Testis (tissue), 3 donors: ENCODE data around the gene TMEM31. TPM values are rescaled to one million over a fixed set of nuclear protein-coding genes. Genes with fewer than 3 reads are reported as not detected.

ENCODE experiments used
- DNase-seq: peaks from one replicate; pipeline ENCODE4 v3.0.0-alpha.2; 2019
- H3K27ac ChIP-seq, 2 donors: fragments of 200-600 bp; sonication (generic); one replicate each; pipeline ENCODE4 v1.5.1; 2019
- H3K27me3 ChIP-seq: fragments of 200-600 bp; sonication (generic); one replicate; pipeline ENCODE4 v1.5.1; 2019
- H3K36me3 ChIP-seq: fragments of 200-600 bp; sonication (generic); one replicate; pipeline ENCODE4 v1.5.1; 2017; ENCODE audit warnings: low read depth; ENCODE audit errors: missing control alignments
- H3K4me1 ChIP-seq: fragments of 200-600 bp; sonication (generic); one replicate; pipeline ENCODE4 v1.5.1; 2019
- H3K4me3 ChIP-seq, 2 donors: fragments of 200-600 bp; sonication (generic); one replicate each; pipeline ENCODE4 v1.5.1; 2017 to 2019
- H3K9me3 ChIP-seq: fragments of 200-600 bp; sonication (generic); one replicate; pipeline ENCODE4 v1.5.1; 2017
- CTCF ChIP-seq, 3 experiments: fragments of 450-650 bp in 2 of 3; fragments of 200-600 bp in 1 of 3; sonication (generic) in 1 of 3; IDR thresholded peaks; one replicate each; pipeline ENCODE4 v1.5.1; 2016 to 2019; ENCODE audit warnings: antibody characterized with exemption in 3 of 3, mild to moderate bottlenecking in 2 of 3, moderate library complexity in 1 of 3
- POLR2A ChIP-seq: fragments of 450-650 bp; IDR thresholded peaks from one replicate; pipeline ENCODE4 v1.6.1; 2017; ENCODE audit warnings: antibody characterized with exemption, mild to moderate bottlenecking, moderate library complexity
- WGBS, 2 donors: methylation state at CpG; one replicate each; pipeline ENCODE4 v1.1.5; 2018; 5-methylcytosine and 5-hydroxymethylcytosine counted together
- intact Hi-C: fragments of 100-400 bp; cut with DNase I; formaldehyde crosslinking; loops from one replicate; pipeline ENCODE4 v1.15.1; 2023; ENCODE audit warnings: low total_unique reads
- polyA plus RNA-seq: library from polyadenylated mRNA; stranded (reverse); fragments of 350-450 nt; fragmentation: Illumina TruSeq; extraction: RNeasy Lipid Tissue Mini Kit (QIAGEN cat#74804); gene quantifications from one replicate; pipeline ENCODE4 v1.2.3, GENCODE V29; 2014; ENCODE audit warnings: low read depth, low replicate concordance; ENCODE audit not compliant: insufficient read depth
- total RNA-seq, 2 donors: library from RNA; depleted of rRNA; stranded (reverse); fragments of >200 nt; gene quantifications; one replicate each; pipeline ENCODE4 v1.2.3, GENCODE V29; 2016

TMEM31 gene
- total and polyA plus RNA-seq, 3 donors from 2014 or later: 10.8 to 110 (median 51.9) TPM

- intact Hi-C loops: no loop called here
- no peaks in the 10 kb centered on the region for H3K36me3 ChIP-seq
- H3K27ac ChIP-seq: no peak overlapping the region
- H3K9me3 ChIP-seq: no peaks in the 10 kb centered on the region
- 65 to 87% methylated on average over 2 to 3 of the region's 3 CpGs for WGBS, 2 donors
- no peak for DNase-seq
- H3K27me3 ChIP-seq: no peaks in the 10 kb centered on the region
- H3K4me1 ChIP-seq: no peaks in the 10 kb centered on the region
- TF ChIP-seq POLR2A (no peak), CTCF (IDR thresholded peaks at IDR 0.05) (no peak)
- H3K4me3 ChIP-seq: no peak overlapping the region
Measured at GRCh38 chrX:103730147-103730795, 19.6 kb downstream of the TMEM31 start.

GRCh38 chrX:103730796-103731493 lies 20.2 kb downstream of the TMEM31 start:
- DNase-seq: no peak
- Histone ChIP-seq H3K27me3 (no peaks in the 10 kb centered on the region), H3K4me1 (no peaks in the 10 kb centered on the region), H3K36me3 (no peaks in the 10 kb centered on the region), H3K27ac (no peak overlapping the region), H3K9me3 (no peaks in the 10 kb centered on the region), H3K4me3 (no peak overlapping the region)
- intact Hi-C loops: no loop called here
- TF ChIP-seq POLR2A (no peak), CTCF (IDR thresholded peaks at IDR 0.05) (no peak)
- 45 to 56% methylated on average over 8 of the region's 8 CpGs for WGBS, 2 donors

- Histone ChIP-seq H3K4me3 (no peak overlapping the region), H3K27me3 (no peaks in the 10 kb centered on the region), H3K4me1 (no peaks in the 10 kb centered on the region), H3K27ac (no peak overlapping the region), H3K9me3 (no peaks in the 10 kb centered on the region), H3K36me3 (no peaks in the 10 kb centered on the region)
- DNase-seq: no peak
- TF ChIP-seq POLR2A (no peak), CTCF (IDR thresholded peaks at IDR 0.05) (no peak)
- intact Hi-C loops: no loop called here
- 89 to 93% methylated on average over 1 of the region's 1 CpG for WGBS, 2 donors
Measured at GRCh38 chrX:103733017-103733416, 22.3 kb downstream of the TMEM31 start.

GRCh38 chrX:103734125-103734760 lies 23.5 kb downstream of the TMEM31 start:
- H3K9me3 ChIP-seq: no peaks in the 10 kb centered on the region
- DNase-seq: no peak
- WGBS, 2 donors: 80 to 86% methylated on average over 3 to 4 of the region's 4 CpGs

More at GRCh38 chrX:103734125-103734760, 23.5 kb downstream of the TMEM31 start:
- Histone ChIP-seq H3K4me1 (no peaks in the 10 kb centered on the region), H3K4me3 (no peak overlapping the region), H3K27me3 (no peaks in the 10 kb centered on the region), H3K36me3 (no peaks in the 10 kb centered on the region), H3K27ac (no peak overlapping the region)
- intact Hi-C loops: no loop called here
- TF ChIP-seq CTCF (IDR thresholded peaks at IDR 0.05) (no peak), POLR2A (no peak)
